ENCODE measurements around the gene STAP2.

The STAP2 gene

DNA sequence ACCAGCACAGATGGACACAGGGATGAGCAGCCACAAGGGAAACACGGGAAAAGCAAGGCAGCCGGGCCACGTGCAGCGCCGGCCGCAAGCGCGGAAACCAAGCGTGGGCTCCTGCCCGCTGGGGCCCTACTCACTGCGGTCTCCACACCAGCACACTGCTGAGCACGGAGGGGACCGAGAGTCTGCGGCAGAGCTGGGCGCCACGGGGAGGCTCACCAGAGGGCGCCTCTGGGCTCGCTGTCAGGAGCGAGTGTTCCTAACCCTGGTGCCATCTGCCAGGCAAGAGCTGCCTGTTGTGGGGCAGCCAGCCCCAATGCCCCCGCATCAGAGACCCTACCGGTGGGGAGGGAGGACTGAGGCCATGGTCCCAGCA, 31.2 kb upstream of the STAP2 start:
- DNase-seq, result no peak

DNA sequence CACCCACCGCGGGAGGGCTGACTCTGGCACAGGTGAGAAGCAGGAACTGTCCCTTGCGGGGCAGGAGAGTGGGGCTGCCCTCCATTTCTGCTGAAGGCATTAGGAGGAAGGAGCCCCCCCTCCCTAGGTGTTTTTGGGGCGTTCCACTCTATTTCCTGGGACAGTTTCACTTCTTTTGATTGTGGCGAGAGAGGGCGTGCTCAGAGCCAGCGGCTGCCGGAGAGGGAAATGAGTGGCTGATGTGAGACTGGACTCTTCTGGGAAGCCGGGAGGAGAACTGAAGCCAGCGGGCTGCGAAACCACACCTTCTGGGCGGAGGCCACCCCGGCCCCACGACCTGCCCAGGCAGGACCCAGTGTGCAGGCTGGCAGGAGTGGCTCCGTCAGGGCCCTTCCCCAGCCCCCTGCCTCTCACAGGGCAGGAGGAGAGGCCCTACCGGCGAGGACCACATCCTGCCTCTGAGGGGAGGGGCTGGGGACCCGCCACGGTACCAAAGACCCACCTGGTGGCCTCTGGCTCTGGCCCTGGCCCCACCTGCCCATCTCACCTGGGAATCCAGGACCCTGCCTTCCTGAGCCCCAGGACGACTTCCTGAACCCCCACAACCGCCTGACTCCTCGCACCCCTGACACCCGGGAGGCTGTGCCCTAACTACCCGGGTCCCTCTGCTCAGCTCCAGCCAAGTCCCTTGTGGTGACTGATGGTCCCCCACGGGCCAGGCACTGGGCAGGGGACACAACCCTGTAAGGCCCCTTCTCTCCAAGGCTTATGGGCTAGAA, 30.7 kb upstream of the STAP2 start:
- no peak for DNase-seq

DNA sequence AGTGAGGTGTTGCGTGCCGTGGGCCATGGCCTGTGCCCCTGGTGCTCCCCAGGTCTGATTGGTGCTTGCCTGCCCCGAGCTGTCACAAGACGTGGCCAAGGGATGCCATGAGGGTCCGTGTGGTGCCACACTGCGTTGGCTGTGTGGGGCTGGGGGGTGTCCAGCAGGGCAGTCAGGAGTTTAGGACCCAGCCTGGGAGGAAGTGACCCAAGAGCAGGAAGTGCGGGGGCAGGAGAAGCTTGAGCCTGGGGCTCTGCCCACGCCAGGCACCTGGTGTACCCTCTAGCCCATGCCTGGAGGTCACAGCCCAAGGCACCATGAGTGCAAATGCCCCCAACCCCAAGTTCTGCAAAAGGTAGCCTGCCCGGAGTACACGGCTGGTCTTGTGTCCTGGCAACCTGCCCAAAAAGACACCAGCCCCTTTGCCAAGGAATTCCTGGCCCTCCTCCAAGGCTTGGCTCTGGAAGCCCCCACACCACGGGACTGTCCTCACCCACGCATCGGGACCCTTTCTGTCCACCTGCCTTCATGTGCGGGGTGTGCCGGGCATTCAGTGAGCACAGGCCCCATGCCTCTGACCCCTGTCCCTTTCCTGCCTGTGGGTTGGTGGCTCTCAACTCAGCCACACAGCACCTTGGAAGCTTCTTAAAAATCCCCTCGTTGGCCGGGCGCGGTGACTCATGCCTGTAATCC, 29.6 kb upstream of the STAP2 start:
- no peak for DNase-seq

DNA sequence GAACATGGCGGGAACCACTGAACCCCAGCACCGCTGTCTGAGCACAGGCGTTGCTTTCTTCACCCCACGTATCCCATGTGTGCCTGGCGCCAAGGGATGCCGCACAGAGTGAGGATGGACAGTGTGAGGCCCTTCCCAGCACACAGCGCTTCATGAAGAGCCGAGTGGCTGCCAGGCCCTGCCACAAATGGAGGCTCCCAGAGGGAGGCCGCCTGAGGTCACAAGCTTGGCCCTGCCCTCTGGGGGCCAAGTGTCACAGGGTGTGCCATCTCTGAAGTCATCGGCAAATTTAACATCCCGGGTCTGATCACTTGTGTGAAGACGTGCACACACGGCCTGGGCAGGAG, 29.1 kb upstream of the STAP2 start:
- no peak for DNase-seq

DNA sequence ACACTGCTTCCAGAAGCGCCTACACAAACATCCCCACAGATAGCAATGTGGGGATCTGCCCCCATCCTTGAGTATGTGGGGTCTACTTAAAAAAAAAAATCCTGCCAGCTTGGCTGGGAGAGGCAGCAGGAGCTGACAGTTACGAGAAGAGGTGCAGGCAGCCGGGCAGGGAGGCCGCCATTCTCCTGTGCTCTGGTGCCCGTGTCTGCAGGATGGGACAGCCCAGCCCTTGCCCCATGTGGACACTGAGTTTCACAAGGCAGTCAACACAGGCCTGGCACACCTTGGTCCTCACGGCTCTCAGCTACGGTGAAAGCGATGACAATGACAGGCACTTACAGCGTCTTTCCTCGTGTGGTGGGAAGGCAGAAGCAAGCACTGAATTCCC, 28.7 kb upstream of the STAP2 start:
- no peak for DNase-seq

DNA sequence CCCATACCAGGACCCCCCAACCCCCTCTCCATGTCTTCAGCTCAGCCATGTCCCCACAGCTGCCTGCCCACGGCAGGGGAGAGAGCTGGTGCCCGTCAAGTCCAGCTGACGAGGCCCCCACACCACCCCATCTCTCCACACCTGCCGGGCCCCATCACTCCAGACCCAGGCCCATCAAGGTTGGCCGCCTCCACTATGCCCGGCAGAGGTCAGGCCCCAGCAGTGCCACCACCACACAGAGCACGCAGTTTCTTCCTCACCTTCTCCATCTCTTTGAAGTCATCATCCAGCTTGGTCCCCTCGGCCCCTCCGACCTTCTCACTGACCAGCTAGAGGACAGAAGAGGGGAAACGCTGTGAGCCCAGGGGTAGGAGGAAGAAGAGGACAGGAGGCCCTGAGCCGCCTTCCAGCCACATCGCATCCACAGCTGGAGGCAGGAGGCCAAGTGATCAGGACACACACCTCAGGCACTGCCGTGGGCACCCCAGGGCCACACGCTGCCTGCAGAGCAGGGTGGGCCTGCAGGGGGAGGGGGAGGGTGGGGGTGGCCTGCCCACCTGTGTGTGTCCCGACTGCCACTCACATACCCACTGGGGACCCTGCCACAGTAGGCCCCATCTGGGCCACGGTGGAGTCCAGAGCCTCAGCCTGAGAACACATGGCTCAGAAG, 28.2 kb upstream of the STAP2 start:
- DNase-seq, result no peak

DNA sequence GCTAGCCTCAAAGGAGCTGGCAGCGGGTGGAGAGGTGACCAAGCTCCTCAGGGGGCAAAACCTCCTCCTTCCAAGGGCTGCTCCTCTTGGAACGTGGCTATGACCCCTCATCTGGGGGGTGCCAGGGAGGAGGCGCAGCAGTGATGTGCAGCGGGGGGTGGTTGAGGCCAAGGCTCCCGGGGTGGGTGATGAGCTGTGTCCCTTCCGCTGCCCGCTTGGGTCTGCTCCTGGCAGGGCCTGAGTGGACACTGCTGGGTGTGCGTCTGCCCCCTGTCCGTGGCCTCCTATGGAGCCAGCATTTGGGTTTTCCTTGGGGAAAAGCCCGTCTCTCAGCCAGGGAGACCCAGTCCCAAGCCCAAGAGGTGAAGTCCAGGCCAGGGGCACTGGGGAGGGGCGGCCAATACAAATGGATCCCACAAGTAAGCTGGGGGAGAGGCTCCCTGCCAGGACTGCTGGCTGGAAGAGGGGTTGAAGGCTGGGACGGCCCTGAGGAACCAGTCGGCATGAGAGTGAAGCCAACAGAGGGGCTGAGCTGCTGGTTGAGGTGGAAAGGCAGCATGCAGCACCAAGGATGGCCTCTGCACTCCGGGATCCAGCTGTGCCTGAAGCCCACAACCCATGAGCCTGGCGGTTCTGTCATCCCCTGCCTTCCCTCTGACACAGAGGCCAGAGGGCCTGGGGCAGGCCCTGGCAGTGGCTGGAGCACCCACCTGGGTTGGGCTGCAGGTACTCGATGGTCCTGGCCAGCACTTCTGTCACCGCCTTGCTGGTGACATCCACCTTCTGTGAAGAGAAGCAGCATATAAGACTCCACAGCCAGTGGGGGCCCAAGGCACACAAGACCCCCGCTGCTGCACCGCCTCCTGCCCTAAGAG, 27.4 kb upstream of the STAP2 start:
- no peak for DNase-seq

DNA sequence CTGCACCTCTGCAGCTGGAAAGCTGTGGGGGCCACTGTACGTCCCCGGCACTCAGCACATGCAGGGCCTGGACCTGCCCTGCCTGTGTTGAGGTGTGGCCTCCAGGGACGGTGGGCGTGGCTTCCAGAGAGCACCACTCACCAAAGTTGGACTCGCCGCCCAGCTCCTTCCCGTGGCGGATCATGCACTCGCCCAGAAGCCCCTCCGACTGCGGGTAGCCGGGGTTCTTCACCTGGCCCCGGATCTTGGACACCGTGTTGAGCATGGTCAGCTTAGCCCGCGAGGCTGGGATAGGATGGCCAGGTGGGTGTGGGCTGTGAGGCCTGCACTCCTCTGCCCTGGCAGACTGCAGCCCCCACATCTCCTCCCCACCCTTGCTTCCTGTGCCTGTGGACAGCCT, 26.7 kb upstream of the STAP2 start:
- DNase-seq, result no peak

DNA sequence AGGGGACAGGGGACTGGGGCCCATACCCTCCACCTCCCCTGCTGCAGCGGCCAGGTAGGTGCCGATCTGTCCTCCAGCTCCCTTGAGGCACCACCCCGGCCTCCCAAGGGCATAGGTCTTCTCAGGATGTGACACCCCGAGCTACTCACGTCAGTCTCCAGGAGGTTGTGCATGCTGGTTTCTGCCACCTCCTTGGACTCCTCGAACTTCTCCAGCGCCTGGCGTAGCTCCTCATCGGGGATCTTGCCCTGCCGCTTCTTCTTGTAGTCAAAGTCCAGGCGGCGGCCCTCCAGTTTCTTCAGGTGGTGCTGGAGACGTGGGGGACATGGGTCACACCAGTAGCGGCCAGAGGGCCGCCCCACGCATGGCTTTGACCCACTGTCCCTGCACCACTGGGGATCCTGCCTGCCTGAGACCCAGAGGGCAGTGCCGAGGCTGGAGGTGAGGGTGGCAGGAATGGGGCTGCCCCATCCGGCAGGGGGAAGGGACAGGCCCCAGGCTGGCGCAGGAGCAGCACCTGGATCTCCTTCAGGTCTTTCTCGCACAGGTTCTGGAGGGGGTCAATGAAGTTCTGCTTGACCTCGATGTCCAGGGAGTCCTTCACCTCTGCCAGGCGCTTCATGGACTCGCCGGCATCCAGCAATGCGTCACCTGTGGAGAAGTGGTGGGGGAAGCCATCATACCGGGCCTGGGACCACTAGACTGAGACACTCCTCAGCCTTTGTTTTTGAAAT, 25.1 kb upstream of the STAP2 start:
- DNase-seq, result no peak

DNA sequence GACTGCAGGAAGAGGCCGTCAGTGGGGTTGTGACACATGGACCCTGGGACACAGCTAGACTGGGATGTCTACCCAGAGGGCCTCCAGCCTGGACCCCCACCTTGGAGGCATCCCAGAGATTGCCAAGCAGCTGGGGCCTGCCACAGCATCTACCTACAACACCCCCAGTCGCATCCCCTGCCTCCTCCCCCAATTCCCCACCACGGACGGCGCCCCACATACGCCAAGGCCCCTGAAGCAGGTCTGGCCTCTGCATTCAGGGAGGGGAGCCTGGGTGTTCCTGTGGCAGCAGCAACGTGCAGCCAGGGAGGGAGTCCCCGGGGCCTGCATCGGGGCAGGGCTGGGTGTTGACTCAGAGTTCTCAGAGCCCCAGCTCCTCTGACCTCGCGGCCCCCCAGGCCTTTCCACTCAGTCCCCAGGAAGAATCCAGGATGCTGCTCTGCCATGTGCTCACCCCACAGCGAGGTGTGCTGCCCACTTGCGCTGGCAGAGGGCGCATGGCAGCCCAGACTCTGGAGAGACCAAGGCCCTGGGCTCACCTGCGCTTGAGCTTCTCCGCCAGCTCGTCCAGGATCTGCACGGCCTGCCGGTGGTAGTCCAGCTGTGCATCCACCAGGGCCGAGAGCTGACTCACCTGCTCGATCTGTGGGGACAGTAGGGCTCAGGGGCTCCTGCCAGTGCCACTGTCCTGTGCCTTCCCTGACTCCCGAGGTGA, 24.4 kb upstream of the STAP2 start:
- DNase-seq, result no peak

DNA sequence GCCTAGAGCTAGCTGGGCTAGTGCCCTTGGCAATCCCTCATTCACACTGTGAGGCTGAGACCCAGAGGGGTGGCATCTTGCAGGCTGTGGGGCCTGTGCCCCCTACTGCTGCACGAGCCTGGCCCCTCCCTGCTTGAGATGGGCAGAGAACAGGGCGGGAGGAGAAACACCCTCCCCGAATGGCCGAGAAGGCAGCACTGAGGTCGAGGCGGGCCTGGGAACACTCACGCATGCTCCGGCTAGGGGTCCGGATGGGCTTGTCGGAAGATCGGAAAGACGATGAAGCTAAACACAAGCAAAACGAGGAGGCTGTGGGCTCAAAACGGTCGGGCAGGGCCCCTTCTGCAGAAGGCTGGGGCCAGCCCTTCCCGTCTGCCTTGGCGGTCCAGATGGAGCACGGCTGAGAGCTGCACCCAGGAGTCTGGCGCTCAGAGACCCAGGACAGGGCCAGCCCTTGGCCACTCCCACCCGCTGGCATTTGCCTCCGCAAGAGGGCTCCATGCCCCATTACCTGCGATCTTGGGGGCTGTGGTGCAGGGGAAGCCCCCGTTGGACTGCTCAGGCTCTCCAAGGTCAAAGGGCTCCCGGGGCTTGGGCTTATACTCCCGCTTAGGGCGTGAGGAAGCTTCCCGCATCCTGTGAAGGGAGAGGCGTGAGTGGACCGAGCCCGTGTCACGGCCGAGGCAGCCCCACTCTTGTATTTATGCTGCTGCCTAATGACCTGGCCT, 23.6 kb upstream of the STAP2 start:
- no peak for DNase-seq

DNA sequence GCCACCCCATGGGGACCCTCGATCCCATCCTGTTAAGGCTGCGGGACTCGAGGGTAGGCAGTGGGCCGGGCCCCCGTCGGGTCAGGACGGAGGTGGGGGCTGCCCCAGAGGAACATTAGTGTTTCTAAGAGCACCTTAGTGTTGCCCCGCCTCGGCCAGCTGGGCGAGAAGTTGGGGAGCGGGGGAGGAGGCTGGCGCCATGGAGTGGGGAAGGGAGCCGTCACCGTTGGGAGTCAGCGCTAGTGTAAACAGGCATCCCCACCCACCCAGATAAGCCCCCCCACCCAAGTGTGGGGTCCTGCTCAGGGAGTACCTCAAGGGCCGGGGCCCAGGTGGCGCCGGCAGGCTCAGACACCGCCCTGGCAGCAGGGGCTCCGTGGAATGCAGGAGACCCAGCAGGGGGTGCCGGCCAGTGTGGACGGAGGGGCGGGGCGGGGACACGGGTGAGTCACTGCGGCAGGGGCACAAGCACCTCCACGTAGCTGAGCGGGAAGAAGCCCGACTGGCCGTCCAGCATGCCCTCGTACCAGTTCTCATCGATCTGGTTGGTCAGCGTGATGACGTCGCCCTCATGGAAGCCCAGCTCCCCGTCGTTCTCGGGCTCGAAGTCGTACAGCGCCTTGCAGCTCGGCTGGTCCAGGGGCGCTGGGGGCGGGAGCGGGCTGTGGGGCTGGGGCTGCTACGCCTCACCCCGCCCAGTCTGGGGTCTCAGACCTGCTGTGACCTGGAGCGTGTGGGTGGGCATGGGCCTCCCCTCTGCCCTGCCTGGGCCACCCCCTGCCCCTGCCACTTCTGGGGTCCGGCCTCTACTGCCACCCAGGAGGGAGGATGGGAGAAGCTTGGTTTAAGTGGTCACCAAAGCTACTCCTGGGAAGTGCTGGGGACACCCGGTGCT, 22.8 kb upstream of the STAP2 start:
- no peak for DNase-seq

DNA sequence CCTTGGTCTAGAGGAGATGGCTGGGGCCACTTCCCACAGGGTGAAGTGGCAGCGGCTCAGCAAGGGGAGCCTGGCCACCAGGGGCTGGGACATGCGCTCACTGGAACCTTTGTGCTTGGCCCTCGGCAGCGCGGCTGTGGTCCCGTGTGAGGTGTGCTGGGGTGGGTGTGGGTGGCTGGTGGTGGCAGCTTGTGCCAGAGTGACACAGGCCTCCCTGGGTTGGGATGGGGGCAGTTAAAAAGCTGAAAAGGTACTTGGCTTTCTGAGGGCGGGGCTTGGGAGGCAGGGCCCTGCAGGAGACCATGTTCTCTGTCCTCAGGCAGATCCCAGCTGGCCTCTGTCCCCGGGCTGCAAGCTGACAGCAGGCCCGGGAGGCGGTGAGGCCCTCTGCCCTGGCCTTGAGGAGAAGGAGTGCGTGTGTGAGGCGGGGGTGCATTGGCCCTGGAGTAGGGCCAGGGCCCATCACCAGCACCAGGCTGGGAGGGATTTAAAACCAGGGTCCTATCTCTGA, 22.1 kb upstream of the STAP2 start:
- no peak for DNase-seq

DNA sequence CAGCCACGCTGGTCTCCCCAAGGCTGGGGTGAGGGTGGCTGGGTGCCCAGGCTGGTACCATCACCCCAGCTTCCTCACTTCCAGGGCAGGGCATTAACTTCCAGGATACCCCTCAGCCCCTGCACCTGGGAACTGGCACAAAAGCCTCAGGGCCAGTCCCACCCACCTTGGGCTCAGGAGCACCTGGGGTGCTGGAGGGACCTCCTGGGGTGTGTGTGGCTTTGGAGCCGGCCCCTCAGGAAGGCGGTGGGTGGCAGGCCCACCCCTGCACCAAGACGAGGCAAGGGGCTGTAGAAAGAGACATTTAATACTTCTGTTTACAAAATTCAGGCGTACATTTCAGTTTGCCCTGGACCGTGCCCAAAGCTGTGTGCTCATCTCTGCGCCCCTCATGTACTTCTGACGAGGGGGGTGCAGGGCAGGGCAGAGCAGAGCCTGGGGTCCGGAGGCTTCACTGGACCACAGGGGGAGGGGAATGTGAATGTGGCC, 21.5 kb upstream of the STAP2 start:
- DNase-seq, result no peak

DNA sequence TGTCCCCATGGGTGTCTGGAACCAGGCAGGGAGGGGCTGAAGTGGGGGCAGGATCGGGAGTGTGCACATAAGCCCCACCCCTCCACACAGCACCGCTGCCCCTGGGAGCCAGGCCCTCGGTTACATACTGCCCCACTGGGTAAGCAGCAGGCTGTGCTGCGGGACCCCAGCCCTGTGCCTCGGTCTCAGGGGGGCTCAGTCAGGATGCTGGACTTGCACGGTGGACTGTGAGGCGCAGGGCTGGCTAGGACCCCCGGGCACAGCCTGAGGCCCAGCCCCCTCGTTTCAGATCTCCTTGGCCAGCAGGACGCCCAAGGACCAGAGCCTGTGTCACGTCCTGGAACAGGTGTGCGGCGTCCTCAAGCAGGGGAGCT, 21.0 kb upstream of the STAP2 start:
- no peak for DNase-seq

DNA sequence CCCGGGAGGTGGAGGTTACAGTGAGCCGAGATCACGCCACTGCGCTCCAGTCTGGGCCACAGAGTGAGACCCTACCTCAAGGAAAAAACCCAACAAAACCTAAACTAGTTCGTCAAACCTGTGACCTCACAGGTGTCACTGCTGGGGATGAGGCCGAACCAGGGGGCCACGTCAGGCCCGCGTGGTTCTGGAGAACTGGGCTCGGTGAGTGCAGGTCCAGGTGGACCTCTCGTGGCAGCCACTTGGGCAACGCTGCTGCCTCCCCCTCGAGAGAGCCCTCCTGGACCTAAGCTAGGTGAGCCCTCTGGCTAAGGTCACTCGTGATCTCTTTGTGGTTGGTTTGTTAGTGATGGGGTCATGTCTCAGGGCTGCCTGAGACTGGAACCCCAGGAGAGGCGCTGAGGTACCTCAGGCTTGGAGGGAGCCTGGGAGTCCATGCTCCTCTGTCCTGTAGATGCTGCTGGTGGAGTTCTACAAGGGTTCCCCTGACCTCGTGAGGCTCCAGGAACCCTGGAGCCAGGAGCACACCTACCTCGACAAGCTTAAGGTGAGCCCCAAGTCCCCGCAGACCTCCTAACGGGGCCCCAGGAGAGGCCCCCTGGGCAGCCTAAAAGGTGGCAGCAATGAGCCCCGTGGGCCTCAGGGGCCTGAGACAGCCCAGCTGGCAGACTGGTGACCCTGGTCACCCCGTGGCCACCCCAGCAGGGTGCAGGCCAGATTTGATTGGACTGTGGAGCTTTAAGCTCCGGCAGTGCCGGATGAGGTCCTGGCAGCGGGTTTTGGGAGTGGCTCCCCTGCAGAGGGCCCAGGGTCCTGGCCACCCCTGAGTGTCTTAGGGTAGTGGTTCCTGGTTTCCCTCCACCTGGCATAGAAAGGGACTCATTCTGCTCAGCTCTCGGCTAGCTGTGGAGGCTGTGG, 20.3 kb upstream of the STAP2 start:
- DNase-seq, result no peak

DNA sequence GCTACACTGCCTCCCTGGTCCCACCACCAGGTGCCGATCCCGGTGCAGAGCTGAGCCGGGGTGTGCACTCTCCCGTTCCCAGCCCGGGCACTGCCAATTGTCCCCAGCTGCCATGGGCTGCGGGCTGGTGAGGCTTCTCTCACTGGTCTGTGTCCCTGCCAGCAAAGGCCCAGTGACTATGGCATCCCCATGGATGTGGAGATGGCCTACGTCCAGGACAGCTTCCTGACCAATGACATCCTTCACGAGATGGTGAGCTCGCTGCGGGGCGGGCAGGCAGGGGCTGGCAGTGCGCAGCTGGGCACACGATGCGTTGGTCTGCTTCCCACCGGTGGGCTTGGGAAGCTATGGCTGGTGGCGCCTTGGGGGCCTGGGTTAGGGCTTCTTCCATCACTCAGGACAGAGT, 19.3 kb upstream of the STAP2 start:
- DNase-seq, result no peak

DNA sequence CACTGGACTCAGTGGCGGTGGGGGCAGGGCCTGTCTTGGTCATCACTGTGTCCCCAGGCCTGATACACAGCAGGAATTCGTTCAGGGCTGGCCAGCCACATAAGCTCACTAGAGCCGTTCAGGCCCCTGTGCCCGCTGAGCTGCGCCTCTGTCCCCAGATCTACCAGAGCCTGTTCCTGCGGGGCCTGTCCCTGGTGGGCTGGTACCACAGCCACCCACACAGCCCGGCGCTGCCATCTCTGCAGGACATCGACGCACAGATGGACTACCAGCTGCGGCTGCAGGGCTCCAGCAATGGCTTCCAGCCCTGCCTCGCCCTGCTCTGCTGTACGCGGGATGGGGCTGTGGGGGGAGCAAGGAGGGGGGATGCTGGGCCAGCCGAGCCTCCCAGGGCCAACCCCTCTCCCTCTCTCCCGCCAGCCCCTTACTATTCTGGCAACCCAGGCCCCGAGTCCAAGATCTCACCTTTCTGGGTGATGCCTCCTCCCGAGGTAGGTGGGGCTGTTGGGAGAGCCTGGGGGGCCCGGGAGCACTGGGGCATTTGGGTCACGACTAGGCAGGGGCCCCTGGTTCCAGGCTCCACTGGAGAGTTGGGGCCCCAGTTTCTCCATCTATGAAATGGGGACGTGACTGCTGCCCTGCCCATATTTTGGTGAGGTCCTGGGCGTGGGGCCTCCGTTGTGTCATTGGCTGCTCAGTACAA, 18.6 kb upstream of the STAP2 start:
- no peak for DNase-seq
